IPS-15b (cell line): ENCODE data around the gene MED27.

Experiments
- H3K27me3 ChIP-seq: one replicate; pipeline ENCODE4 v1.6.1; 2013; ENCODE audit warnings: low read length; ENCODE audit not compliant: control insufficient read depth, insufficient read depth
- H3K36me3 ChIP-seq: one replicate; pipeline ENCODE4 v1.6.1; 2013; ENCODE audit warnings: low read length; ENCODE audit not compliant: control insufficient read depth, insufficient read depth
- H3K4me1 ChIP-seq: one replicate; pipeline ENCODE4 v1.6.1; 2013; ENCODE audit warnings: mild to moderate bottlenecking, low read length; ENCODE audit not compliant: control insufficient read depth, insufficient read depth
- H3K4me3 ChIP-seq: one replicate; pipeline ENCODE4 v1.5.1; 2013; ENCODE audit warnings: low read depth, low read length
- H3K9ac ChIP-seq: one replicate; pipeline ENCODE4 v1.6.1; 2013; ENCODE audit warnings: low read depth, mild to moderate bottlenecking, low read length
- H3K9me3 ChIP-seq: one replicate; pipeline ENCODE4 v1.6.1; 2013; ENCODE audit warnings: mild to moderate bottlenecking, low read length; ENCODE audit not compliant: control insufficient read depth, insufficient read depth

Gene MED27

DNA sequence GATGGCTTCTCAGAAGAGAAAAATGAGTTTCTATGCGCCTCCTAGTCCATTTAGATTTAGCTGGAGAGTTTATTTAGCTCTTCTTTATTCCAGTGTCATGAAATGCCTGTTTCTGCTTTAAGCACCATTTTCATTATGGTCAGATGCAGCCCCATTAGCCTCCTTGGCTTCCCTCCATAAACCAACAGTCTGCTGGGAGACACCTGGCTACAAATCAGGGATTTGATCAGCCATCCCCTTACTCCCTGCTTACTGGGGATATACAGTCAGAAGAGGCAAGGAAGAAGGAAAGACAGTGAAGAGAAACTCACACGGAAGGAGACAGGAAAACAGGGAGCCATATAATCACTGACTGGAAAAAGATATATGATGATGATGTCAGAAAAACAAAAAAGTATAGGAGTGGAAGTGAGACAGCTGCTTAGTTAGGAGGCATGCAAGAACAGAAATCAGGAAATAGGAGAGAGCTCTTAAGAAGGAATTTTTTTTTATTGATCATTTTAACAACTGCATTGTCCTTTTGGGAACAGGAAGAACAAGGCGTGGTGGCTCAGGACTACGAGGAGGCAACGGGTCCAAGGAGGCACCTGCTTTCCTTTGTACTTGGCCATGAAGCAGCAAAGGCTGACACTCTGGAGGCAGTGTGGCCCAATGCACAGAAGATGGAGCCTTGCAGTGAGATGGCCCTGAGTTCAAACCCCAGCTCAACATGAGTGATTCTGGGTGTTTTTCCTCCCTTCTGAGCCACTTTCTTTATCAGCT, 56.1 kb downstream of the MED27 start:
- Histone ChIP-seq H3K9ac (no peak overlapping the region), H3K9me3 (no peaks in the 10 kb centered on the region), H3K4me1 (peaks cover 23% of the 10 kb centered on the region), H3K4me3 (no peak overlapping the region), H3K27me3 (no peaks in the 10 kb centered on the region), H3K36me3 (no peaks in the 10 kb centered on the region)

DNA sequence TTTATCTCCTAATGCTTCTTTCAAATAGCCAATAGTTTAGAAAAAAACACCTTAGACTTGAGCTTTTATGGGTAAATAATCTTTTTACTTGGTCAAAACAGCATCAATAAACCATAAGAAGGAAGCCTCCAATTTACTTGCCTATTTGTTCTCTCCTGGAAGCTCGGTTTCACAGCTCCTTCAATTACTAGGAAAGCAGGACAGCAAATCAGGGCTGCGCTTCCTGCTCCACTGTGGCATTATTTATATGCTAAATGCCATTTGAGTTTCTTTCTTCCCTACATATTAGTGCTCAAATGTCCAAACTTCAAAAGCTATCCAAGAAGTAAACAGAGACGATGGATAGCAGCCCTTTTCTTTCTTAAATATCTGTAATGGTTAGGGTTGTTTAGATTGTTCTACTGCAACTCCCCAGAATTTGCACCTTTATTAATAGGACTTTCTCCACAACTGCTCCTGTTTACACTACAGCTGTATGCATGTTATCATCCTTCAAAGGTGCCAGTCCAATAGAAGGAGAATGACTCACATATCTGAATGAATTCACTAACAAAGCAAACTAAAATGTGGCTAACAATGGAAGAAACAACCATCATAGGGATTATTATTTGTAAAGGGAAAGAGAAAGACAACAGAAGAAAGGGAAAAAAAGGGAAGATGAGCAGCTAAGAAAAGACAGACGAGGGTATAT, 58.7 kb downstream of the MED27 start:
- no peaks in the 10 kb centered on the region for H3K36me3 ChIP-seq
- H3K9me3 ChIP-seq = no peaks in the 10 kb centered on the region
- H3K9ac ChIP-seq = no peak overlapping the region
- no peak overlapping the region for H3K4me3 ChIP-seq
- H3K4me1 ChIP-seq = peaks cover 10% of the 10 kb centered on the region
- H3K27me3 ChIP-seq = no peaks in the 10 kb centered on the region

DNA sequence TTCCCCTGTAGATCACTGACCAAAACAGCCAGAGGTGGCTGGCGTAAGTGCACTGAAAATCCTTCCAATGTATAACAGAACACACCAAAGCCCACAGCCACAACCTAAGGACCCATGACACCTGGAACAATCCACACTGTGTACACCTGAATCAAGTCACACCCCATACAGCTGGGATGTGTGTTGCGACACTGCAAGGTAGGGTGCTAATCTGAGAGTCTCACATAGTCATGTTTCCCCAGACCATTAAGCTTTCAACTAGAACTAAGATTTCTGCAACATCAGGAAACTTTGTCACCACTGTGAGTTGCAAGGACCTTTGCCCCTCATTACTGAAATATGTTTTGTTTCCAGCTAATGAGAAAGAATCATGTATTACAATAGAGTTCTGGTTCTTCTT, 59.4 kb downstream of the MED27 start:
- H3K9ac ChIP-seq = no peak overlapping the region
- no peaks in the 10 kb centered on the region for H3K36me3 ChIP-seq
- no peaks in the 10 kb centered on the region for H3K27me3 ChIP-seq
- H3K9me3 ChIP-seq = no peaks in the 10 kb centered on the region
- peaks cover 10% of the 10 kb centered on the region for H3K4me1 ChIP-seq
- H3K4me3 ChIP-seq = no peak overlapping the region

DNA sequence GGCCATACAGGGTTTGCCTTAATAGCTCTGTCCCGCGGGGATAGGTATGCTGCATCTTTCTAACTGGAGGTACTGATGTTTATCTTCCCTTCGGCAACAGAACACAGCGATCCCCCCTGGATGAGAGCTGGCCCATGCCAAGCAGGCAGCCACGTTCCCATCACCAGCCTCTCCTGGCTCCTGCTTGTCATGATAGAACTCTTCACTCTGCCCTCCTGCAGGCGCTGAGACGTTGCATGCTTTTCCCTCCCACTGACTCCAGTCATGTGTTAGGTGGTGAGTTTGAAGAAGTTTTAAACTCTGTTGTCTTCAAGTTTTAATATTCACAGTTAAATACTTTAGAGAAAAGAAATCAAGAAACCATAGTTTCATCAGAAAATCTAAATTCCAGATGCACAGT, 60.0 kb downstream of the MED27 start:
- peaks cover 10% of the 10 kb centered on the region for H3K4me1 ChIP-seq
- no peak overlapping the region for H3K4me3 ChIP-seq
- H3K36me3 ChIP-seq = no peaks in the 10 kb centered on the region
- no peak overlapping the region for H3K9ac ChIP-seq
- H3K27me3 ChIP-seq = no peaks in the 10 kb centered on the region
- H3K9me3 ChIP-seq = no peaks in the 10 kb centered on the region

DNA sequence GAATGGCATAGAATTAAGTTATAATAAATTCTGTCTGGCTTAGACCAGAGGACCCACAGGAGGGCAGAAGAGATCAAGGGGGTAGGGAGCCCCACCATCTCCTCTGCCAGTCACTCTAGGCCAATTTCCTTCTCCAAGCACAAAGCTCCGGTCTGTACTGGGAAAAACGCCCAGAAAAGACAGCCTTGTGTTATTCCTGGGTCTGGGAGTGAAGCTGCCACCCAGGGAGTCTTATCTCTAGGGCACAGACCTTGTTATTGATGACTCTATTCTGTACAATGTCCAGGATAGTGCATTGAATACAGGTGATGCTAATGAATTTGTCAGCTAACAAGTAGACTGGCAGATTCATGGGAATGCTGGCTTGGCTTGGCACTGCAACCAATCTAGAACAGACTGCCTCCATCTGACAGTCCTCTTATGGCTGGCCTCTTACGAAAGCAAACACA, 60.7 kb downstream of the MED27 start:
- H3K27me3 ChIP-seq = no peaks in the 10 kb centered on the region
- H3K9me3 ChIP-seq = no peaks in the 10 kb centered on the region
- no peak overlapping the region for H3K4me3 ChIP-seq
- H3K4me1 ChIP-seq = peaks cover 10% of the 10 kb centered on the region
- H3K9ac ChIP-seq = no peak overlapping the region
- no peaks in the 10 kb centered on the region for H3K36me3 ChIP-seq

DNA sequence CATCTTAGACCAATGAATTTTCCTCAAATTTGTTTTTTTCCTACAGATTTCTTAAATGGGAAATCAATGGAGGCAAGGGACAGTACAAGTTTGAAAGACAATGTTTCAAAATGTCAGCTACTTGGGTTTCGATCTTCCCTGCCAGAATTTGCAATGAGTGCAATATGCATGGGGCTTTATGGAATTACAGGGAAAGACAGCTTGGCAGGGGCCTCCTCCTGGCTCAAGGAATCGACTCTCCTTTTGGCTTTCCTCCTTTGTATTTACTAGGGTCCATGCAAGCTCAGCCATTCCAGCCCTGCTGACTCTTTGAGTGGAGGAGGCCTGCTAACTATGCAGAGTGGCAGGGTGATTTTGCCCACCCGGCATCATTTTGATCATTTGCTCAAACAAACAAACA, 63.2 kb downstream of the MED27 start:
- Histone ChIP-seq H3K9ac (no peak overlapping the region), H3K4me3 (no peak overlapping the region), H3K27me3 (no peaks in the 10 kb centered on the region), H3K4me1 (peaks cover 9% of the 10 kb centered on the region), H3K9me3 (no peaks in the 10 kb centered on the region), H3K36me3 (no peaks in the 10 kb centered on the region)

DNA sequence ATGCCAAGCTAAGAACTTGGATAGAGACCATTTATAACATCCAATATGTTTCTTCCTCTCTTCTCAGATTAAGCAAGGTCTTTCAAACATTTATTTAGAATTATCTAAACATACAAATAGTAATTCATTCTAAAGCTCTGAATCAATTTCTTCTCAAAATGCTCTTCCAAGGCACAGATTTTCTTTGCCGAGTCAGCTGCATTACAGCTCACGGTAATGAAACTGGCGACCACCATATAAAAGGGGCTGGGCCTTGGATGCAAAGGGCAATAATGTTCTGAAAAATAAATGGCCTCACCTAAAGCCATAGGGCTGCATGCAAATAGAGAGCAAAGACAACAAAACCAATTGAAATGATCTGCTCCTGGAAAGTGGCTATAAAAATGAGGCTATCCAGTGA, 63.8 kb downstream of the MED27 start:
- Histone ChIP-seq H3K36me3 (no peaks in the 10 kb centered on the region), H3K4me3 (no peak overlapping the region), H3K9me3 (no peaks in the 10 kb centered on the region), H3K4me1 (peaks cover 3% of the 10 kb centered on the region), H3K9ac (no peak overlapping the region), H3K27me3 (no peaks in the 10 kb centered on the region)

DNA sequence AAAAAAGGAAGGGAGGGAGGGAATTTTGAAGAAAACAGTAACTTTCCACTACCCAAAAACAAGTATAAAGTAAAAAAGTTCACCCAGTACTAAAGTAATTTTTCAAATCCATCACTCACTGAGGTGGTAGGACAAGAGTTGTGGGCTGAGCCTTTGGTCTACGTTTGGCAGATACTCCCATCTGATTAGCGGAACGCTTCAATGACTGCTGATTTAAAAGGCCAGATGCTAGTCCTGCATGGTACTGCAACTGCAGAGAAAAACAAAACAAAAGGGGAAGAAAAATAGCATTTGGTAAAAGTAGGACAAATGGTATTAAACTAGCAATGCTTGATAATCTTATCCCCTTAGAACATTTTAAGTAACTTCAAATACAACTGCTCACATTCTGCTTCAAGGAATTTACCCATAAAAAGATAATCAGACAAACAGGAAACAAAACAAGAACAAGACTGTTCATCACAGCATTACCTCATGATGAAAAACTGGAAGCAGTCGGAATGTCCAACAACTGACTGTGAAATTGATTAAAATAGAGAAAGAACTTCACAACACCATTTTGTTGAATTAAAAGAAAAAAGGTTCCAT, 65.4 kb downstream of the MED27 start:
- H3K4me1 ChIP-seq = no peaks in the 10 kb centered on the region

DNA sequence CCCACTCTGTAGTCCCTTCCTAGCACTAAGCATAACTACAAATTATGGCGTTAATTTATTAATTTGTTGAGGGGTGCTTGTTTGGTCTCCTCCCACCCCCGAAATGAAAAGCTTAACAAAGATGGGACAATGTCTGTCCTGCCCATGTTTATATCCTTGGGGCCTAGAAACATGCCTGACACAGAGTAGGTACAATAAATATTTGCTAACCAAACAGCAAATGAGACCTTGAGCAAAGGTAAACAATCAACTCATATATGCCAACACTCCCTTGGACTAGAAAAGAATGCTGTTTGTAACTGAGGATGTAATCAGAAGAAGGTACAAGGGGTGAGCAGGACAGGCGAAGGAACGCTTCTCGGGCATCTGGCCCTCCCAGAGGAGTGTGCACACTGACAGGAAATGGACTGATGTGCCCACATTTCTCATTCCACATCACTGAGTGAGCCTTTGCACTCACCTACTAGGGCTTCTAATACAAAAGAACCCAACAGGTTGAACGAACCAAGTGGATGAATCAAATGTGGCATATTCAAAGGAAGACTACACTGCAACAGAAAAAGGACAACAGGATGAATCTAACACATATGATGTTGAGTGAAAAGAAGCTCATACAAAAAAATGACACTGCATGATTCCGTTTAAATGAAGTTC, 66.8 kb downstream of the MED27 start:
- H3K9ac ChIP-seq = no peak overlapping the region
- H3K9me3 ChIP-seq = no peaks in the 10 kb centered on the region
- no peak overlapping the region for H3K4me3 ChIP-seq
- H3K27me3 ChIP-seq = no peaks in the 10 kb centered on the region
- no peaks in the 10 kb centered on the region for H3K36me3 ChIP-seq
- peaks cover 5% of the 10 kb centered on the region for H3K4me1 ChIP-seq

More for the DNA sequence above, 65.4 kb downstream of the MED27 start:
- Histone ChIP-seq H3K9me3 (no peaks in the 10 kb centered on the region), H3K27me3 (no peaks in the 10 kb centered on the region), H3K9ac (no peak overlapping the region), H3K4me3 (no peak overlapping the region), H3K36me3 (no peaks in the 10 kb centered on the region)

DNA sequence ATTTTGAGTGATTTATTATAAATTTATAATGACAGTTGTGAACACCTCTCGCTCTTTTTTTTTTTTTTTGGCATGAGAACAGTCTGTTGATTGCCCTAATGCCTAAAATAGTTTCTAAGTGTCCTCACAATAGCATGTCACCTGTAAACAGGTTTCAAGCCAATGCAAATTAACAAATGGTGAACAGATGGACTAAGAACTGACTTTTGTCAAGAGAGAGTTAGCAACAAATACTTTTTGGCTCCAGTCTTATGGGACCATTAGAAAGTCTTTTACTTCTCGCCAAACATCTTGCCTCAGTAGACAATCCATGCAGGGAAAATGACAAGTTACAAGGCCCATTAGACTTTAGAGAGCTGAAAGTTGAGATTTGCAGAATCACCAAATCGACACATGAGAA, 67.8 kb downstream of the MED27 start:
- Histone ChIP-seq H3K36me3 (no peaks in the 10 kb centered on the region), H3K9me3 (no peaks in the 10 kb centered on the region), H3K4me1 (peaks cover 10% of the 10 kb centered on the region), H3K4me3 (no peak overlapping the region), H3K27me3 (no peaks in the 10 kb centered on the region), H3K9ac (no peak overlapping the region)

DNA sequence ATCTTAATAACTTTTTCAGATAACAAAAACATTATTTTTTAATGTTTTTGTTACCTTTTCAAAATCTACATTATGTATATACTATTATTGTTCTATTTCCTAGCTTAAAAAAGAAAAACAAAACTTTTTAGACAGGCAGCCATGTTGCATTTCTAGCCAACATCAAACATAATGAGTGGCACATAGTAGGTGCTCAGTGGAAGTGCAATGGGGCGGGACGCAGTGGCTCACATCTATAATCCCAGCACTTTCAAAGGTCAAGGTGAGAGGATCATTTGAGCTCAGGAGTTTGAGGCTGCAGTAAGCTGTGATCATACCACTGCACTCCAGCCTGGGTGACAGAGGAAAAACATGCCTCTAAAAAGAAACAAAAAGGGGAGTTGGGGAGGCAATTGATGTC, 68.4 kb downstream of the MED27 start:
- H3K9ac ChIP-seq = no peak overlapping the region
- H3K9me3 ChIP-seq = no peaks in the 10 kb centered on the region
- H3K27me3 ChIP-seq = no peaks in the 10 kb centered on the region
- H3K4me1 ChIP-seq = peaks cover 16% of the 10 kb centered on the region
- no peak overlapping the region for H3K4me3 ChIP-seq
- no peaks in the 10 kb centered on the region for H3K36me3 ChIP-seq
